ENCODE data around the gene SNX20.
A peak's percentile ranks its signal among the peaks of the same experiment; 100 is the strongest.

Gene SNX20, protein sequence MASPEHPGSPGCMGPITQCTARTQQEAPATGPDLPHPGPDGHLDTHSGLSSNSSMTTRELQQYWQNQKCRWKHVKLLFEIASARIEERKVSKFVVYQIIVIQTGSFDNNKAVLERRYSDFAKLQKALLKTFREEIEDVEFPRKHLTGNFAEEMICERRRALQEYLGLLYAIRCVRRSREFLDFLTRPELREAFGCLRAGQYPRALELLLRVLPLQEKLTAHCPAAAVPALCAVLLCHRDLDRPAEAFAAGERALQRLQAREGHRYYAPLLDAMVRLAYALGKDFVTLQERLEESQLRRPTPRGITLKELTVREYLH

DNA sequence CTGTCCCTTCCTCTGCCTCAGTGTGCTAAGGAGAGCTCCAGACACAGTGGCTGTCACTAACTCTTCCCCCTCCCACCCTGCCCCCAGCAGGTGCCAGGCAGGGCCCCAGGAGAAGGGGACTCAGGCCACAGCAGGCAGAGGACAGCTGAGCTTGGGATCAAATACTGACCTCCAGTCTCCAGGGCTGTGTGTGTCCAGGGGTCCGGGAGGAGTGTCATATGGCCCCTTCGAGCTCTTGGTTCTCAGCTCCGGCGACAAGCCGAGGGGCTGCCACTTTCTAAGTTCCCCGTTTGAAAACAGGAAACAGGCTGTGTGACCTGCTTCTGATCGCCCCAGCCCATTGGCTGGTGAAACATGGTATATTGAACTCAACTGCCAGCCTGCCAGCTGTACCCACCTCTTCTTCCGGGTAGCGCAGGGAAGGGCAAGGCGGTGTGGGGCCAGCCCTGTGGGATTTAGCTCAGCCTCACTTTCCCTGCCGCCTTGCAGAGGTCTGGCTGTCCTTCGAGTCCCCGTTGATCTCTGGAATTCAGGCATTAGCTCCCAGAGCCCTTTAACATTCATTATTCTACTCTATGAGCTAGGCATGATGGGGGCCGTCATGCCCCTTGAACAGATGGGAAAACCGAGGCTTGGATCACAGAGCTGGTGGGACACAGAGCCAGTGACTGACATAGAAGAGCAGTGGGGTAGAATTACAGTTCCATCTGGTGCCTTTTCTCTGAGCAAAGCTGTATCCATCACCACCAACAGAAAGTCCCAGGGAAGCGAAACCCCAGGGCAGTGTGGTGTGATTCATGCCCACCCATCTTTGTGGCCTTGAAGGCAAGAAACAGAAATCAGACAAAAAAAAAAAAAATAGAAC, at the start of gene SNX20:
SNX20 (minus strand) TSS at position 292 of the 865 bp plus-strand sequence. CDS start 3,786 bp downstream, outside the sequence.
- peak; percentile 81 for DNase-seq

DNA sequence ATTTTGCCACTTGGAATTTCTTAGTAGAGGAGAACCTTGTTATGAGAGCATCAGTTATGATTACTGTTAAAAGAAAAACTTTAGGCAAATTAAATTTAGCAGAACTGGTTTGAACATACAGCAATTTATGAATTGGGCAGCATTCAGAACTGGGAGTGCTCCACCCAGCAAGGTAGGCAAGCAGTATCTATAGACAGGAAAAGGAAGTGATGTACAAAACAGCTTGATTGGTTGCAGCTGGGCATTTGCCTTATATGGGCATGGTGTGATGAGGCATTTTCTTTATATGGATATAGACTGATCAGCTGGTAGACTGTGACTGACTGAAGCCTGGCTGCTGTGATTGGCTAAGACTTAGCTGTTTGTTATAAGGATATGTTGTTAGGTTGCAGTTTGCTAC, 43.2 kb upstream of the SNX20 start:
- no peak for DNase-seq

DNA sequence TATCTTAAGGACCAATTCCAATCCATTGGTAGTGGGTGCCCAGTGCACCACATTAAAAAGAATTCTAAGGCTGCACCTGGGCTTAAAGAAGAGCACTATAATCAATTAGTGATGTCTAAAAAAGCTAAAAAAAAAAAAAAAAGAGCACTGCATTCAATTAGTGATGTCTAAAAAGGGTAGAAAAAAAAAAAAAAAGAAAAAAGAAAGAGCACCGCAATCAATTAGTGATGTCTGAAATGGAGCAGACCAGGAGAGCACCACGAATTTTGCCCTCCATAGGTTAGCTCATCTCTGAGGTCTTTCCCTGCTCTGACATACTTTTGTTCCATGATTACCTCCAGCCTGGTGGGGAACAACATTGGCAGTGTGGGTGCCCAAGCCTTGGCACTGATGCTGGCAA, 41.8 kb upstream of the SNX20 start:
- no peak for DNase-seq

DNA sequence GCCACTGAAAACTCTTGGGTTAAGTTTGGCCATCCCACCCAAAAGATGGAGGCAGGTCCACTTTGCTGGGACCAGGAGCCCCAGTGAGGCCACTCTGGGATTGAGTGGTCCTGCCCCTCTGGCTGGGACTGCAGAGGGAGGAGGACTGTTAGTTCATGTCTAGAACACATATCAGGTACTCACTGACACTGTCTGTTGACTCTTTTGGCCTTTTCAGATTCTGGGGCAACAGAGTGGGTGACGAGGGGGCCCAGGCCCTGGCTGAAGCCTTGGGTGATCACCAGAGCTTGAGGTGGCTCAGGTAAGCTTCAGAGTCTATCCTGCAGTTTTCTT, 41.3 kb upstream of the SNX20 start:
- no peak for DNase-seq

DNA sequence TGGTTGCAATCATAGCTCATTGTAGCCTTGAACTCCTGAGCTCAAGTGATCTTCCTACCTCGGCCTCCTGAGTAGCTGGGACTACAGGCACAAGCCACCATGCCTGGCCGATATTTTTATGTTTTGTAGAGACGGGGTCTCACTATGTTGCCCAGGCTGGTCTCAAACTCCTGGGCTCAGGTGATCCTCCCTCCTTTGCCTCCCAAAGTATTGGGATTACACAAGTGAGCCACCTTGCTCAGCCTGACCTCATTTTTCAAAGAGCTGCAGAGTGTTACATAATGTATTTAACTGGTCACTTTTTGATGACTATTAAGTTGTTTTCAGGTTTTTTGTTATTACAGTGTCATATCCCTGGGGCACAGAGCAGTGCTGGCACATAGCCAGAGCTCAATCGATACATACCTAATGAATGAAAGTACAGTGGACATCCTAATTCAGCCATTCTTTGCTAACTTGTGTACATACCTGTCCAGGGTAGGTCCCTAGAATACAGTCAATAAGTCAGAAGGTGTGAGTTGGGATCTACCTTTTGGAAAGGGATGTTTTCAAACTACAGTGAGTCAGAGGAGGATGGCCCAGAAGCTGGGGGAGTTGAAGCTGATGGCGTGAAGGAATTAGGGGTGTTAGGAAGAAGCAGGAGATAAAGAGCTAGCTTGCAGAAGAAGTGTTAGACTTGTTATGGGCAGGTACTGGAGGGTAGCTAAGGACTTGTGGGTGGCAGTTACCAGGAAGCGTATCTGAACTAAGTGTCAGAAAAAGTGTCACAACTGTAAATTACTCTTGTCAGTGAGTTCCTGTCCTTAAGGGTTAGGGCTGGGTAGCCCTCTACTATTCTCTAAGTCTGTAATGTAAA, 40.7 kb upstream of the SNX20 start:
- no peak for DNase-seq

DNA sequence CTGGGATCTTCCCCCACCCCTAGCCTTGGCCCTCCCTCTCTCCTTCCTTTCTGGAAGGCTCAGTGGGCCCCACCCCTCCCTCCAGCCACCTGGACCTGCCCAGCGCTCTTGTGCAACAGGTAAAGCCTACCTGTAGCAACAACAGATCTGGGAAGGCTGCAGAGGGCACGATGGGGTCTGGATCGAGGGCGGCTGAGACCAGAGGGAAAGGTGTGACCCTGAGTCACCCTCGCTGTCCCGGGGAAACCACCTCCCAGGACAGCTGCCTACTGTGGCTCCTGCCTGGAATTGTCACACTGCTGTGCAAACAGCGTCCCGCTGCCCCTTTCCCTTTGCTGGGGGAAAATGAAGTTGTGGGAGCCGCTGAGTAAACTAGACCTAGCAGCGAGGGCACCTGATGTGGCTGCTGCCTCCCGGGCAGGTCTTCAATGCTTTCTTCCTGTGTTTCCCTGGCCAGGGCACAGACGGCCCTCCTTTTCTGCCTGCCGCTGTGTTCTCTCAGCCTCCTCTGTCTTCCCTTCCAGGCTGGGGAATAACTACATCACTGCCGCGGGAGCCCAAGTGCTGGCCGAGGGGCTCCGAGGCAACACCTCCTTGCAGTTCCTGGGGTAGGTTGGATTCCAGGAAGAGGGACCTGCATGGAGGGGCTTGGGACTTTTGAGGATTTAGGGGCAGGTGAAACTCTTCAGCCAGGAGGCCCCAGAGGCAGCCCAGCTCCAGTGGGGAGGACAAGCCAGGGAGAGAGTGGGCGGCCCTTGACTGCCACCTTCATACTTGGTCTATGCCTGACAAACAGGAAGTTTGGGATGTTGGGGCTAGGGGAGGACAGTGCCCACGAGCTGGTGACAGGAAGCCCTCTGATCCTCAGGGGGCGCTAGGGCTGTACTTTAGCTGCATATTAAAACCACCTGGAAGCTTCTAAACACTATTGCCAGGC, 38.6 kb upstream of the SNX20 start:
- peak; percentile 57 for DNase-seq

DNA sequence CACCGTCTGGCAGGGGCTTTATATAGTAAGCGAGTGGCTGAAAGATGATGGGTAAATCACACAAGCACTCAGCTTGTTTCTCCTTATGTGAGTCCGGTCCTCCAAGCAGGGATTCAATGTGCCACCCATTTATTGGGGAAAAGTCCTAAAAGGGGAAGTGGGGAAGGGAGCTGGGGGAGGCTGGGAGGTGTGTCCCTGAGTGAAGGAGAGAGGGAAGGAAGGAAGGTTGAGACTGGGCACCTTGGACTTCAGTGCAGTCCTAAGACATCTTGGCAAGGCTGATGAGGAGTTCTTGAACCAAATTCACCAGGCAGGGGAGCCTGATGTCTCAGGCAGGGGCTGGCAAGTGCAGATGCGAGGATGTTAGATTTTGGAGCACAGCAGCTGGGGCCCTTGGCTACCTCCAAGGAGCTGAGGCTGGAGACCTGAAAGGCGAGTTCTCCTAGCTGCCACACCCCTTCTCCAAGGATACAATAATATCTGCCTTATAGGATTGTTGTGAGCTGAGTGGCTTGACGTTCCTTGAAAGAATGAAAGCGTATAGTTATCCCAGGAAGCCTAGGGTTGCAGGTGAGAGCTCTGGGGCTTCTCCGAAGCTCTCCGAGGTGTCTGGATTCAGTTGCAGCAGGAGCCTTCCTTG, 37.8 kb upstream of the SNX20 start:
- no peak for DNase-seq

DNA sequence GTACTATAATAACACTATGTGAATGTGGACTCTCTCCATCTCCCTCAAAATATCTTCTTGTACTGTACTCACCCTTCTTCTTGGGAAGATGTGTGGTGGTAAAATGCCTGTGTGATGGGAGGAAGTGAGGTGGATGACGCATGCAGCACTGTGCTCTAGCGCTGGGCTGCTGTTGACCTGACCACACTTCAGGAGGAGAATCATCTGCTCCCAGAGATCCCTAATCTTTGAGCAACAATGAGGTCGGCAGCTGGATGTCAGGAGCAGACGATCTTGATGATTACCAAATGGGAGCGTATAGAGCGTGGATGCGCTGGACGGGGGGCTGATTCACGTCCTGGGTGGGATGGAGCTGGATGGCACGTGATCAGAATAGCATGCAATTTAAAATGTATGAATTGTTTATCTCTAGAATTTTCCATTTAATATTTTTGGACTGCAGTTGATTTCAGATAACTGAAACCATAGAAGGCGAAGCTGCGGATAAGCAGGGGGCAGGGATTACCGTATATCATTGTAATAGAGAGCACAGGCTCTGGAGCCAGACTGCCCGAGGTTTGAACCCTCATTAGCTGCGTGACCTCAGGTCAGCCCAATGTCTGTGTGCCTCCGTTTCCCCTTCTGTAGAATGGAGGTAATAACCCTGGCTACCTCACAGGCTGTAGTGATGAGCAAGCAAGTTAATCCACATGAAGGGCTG, 37.1 kb upstream of the SNX20 start:
- DNase-seq, result no peak

DNA sequence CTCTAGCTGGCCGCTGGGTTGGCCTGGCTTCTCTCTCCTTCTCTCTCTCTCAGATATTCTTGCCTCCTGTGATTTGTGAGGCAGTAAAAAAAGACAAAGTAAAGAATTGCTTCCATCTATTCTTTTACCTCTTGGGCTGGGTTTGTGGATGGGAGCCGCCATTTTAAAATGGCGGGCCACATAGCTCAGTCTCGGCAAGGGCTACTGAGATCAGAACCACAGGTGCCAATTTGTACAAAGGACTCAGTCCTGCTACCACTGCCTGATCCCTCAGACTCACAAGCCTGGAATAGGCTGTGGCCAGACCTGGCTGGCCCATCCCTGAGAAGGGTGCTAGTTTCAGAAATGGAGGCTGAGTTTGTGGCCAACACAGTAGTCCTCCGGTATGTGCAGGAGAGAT, 36.4 kb upstream of the SNX20 start:
- no peak for DNase-seq

DNA sequence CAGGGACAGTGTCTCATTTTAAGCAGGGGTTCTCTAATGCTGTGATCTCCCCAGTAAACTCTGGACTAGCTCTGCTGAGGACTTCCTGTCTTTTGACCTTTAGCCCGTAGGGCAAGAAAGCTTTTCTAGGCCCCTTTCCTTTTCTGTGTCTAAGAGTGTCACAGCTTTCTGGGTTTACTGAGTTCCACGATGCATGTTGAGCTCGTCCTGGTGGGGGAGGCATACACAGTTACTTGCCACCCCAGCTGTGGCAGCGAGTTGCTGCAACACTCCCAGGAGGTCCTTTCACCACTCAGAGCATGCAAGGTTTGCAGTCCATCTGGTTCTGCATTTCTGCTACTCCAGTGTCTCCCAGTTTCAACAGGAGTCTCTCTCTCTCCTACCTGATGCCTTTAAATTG, 36.0 kb upstream of the SNX20 start:
- DNase-seq, result no peak

DNA sequence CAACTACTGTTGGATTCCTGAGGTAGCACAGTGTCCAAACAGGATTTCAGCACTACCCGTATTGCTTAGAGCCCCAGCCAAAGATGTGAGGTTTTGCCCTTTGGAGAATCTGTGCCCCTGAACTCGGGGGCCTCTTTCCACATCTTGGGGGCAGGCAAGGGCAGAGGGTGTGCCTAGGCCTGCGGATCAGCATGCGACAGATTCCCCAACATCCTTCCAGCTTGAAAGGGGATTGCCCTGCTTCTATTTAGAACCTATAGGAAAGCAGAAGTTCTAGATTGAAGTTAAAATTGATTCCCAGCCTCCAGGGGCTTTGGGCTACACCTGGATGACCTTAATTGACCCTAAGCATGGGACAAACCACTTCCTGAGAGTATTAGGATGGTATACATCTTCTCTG, 31.8 kb upstream of the SNX20 start:
- DNase-seq, result no peak

DNA sequence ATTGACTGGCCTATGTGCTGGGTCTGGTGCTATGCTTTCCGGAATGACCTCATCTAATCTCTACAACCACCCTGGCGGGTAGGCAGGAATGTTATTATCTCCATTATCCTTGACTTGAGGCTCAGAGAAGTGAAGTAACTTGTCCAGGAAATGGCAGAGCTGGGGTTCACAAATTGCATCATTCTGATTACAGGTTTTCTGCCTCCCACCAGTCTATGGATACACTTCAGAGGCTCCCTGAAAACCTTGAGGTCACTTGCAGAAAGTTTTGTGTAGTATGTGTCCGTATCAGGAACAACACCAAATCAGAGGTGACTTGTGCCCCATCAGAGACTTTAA, 31.4 kb upstream of the SNX20 start:
- DNase-seq, result no peak

DNA sequence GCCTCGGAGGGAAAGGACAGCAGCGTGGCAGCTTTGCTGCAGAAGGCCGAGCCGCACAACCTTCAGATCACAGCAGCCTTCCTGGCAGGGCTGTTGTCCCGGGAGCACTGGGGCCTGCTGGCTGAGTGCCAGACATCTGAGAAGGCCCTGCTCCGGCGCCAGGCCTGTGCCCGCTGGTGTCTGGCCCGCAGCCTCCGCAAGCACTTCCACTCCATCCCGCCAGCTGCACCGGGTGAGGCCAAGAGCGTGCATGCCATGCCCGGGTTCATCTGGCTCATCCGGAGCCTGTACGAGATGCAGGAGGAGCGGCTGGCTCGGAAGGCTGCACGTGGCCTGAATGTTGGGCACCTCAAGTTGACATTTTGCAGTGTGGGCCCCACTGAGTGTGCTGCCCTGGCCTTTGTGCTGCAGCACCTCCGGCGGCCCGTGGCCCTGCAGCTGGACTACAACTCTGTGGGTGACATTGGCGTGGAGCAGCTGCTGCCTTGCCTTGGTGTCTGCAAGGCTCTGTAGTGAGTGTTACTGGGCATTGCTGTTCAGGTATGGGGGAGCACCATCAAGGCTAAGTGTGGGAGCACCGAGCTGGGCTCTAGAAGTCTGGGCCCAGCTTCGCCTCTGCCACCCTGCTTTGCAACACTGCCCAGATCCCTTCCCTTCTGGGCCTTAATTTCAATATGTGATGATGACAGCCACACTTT, 30.9 kb upstream of the SNX20 start:
- no peak for DNase-seq

DNA sequence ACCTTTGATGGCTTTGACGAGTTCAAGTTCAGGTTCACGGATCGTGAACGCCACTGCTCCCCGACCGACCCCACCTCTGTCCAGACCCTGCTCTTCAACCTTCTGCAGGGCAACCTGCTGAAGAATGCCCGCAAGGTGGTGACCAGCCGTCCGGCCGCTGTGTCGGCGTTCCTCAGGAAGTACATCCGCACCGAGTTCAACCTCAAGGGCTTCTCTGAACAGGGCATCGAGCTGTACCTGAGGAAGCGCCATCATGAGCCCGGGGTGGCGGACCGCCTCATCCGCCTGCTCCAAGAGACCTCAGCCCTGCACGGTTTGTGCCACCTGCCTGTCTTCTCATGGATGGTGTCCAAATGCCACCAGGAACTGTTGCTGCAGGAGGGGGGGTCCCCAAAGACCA, 29.9 kb upstream of the SNX20 start:
- DNase-seq, result no peak

DNA sequence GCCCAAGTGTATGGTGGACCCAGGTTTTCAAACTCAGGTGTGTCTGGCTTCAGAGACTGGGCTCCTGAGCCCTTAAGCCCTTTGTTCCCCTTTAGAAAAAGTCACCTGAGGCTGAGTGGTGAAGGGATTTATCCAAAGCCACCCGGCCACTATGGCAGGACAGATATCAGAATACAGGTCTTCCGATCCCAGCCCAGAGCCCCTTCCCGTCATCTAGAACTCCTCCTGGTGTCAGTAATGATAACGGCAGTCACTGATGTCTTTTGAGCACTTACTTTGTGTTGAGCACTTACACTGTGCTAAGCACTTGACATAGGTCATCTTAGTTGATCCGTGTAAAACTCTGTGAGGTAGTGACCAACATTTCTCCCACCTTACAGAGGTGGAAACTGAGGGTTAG, 28.9 kb upstream of the SNX20 start:
- no peak for DNase-seq

DNA sequence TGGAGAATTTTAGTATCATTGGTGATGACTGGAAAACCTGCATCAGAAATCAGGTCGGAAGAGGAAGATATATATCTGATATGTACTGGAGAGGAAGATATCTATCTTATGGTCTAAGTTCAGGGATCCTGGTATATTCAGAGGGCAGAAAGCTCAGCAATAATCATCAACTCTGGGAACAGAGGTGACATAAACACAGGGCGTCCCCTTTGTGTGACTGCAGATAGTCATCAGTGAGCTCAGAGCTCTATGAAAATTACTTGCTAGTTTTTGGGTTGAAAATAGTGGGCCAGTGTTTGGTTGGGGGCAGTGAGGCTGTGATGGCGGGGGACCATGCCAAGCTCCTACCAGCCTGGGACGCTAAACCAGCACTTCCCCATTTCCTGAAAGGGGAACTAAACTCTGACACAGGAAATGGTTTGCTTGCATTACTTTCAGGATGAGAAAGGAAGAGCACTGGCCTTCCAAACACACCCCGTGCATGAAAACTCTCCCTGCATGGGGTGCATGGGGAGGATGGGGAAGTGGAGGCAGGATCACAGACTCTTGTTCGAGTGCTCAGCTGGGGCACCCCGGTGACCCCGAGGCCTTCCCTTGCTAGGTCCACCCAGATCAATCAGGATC, 28.1 kb upstream of the SNX20 start:
- DNase-seq, result no peak

DNA sequence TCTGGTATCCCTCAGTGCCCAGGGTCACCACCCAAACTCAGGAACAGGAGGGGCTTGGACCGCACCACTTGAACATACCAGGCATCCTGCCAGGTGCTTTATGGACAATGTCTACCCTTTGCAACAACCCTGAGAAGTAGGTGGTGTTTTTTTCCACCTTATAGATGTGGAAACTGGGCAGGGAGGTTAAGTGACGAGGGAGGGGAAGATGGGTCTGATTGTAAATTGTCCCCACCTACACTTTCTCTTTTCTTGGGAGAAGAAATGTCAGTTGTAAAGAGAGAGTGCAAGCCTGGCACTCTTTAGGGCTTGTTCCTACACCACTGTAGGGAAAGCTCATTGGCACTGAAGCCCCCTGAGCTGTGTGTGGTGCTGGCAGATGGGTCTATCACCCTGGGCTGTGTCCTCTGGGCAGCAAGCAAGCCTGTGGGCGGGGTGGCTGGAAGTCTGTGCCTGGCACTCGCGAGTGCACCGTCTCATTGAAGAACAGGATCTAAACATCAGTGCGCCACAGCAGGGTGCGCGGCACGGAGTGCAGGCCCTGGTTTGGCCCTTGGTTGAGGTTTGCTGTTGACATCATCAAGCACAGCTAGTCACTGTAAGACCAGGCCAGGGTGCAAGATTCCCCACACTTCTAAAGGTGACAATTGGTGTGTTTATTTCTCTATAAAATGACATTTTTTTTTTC, 27.4 kb upstream of the SNX20 start:
- peak; percentile 61 for DNase-seq

DNA sequence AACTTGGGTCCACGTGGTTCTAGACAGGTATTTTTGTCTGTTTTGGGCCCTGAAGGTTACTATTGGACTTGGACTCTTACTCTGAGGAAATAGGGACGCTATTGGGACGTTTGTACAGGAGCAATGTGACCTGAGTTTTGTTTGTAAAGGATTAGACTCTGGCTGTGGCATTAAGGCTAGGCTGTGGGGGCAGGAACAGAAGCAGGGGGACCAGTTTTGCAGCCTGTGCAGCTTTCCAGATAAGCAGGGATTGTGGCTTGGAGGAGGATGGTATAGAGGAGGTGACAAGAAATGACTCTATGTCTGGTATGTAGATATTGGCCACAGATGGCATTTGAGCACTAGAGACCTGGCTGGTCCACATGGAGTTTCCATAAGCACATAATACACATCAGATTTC, 25.1 kb upstream of the SNX20 start:
- no peak for DNase-seq

DNA sequence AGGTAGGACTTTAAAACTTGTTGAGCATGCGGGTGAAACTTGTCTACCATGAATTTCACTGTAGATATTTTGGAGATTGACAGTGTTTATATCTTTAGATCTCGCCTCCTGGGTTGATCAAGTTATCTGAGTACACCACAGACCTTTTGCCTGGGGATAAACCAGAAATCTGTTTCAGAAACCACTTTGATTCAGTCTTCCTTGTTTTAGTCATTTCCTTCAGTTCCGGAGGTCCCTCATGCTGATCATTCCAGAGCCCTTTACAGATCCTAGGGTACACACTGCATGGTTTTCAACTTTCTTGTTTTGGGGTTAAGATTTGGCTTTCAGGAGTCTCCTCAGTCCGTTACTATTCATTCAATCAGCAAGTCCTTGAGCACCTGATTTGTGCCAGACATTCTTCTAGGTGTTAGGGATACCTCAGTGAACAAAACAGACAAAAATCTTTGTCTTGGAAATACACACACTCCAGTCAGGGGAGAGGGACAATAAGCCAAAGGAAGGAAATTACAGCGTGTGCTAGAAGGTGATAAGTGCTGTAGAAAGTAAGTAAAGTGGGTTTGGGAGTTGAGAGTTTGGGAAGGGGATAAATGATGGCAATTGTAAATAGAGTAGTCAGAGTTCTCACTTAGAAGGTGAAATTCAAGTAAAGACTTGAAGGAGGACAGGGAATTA, 24.5 kb upstream of the SNX20 start:
- DNase-seq, result no peak
